PFSK-1 (cell line): ENCODE measurements around the gene MT1M.

Experiments
- POLR2AphosphoS5 ChIP-seq: IDR thresholded peaks from 2 replicates; pipeline ENCODE4 v1.6.1; 2012; ENCODE audit warnings: low read depth, mild to moderate bottlenecking, control low read depth, low read length, moderate library complexity
- REST ChIP-seq, 2 experiments: IDR thresholded peaks; 2 replicates each; pipeline versions ENCODE4 v1.6.1 to v1.8.0; 2011 to 2012; ENCODE audit warnings: low read depth in 2 of 2, low read length in 2 of 2, control low read depth in 1 of 2, inconsistent platforms in 1 of 2, mild to moderate bottlenecking in 1 of 2, moderate library complexity in 1 of 2; ENCODE audit not compliant: insufficient read depth in 1 of 2
- SIN3A ChIP-seq: IDR thresholded peaks from 2 replicates; pipeline ENCODE4 v1.6.1; 2012; ENCODE audit warnings: mild to moderate bottlenecking, low read length, moderate library complexity, borderline replicate concordance; ENCODE audit not compliant: insufficient read depth
- TAF1 ChIP-seq: IDR thresholded peaks from 2 replicates; pipeline ENCODE4 v1.6.1; 2012; ENCODE audit warnings: low read length, control low read depth, borderline replicate concordance; ENCODE audit not compliant: insufficient read depth

GRCh38 chr16:56658327-56658875, 25.9 kb downstream of the MT1M start:
- no peak for TF ChIP-seq POLR2AphosphoS5
- no peak for TF ChIP-seq TAF1
- no peak for TF ChIP-seq REST (IDR thresholded peaks at IDR 0.05; ENCODE audit: insufficient read depth in 1 of 2, low read depth in 2 of 2, low read length in 2 of 2)
- no peak for TF ChIP-seq SIN3A
